ENCODE results near the gene TMEM116.
"Not testable (repeated sequence)": the region's sequence is repeated elsewhere in the genome, so short reads cannot be mapped to it uniquely, and the experiment has no call there.

Gene TMEM116

DNA sequence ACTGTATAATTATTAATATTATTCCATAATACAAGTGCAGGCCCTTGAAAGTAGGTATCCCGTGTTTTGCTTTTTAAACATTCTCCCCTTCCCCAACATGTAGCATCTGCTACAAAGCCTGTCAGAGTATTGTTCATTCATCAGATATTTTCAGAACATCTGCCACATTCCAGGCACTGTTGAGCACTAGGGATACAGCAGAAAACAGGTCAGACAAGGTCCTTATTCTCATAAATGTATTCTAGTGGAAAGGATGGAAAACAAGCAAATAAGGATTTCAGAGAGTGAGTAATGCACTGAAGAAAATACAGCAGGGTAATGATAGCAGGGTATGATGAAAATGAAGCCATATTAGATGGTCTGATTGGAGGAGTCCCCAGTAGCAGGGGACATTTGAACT is 4.1 kb upstream of the TMEM116 start:
- Mint-ChIP-seq H3K4me3 (no peak overlapping the region), H3K27ac (no peak overlapping the region), H3K4me1 (peaks cover 69% of the 10 kb centered on the region), H3K9me3 (peaks cover 9% of the 10 kb centered on the region), H3K27me3 (no peaks in the 10 kb centered on the region), H3K36me3 (peaks cover 24% of the 10 kb centered on the region)

DNA sequence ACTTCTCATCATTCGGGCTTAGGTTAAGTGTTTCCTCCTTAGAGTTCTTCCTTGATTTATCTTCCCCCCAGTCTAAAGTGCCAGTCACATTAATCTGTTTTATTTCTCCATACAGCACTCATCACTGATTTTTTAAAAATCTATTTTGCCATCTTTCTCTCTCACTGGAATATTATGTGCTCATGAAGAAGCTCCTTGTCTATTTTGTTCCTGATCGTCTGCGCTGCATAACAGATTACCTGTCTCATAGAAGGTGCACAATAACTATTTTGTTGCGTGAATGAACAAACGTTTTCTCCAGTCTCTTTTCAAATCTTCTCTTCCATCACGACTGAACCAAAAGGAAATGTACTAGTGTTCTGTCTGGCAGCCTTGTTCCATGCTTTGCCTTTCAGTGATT is 3.0 kb upstream of the TMEM116 start:
- Mint-ChIP-seq H3K27me3 (no peaks in the 10 kb centered on the region), H3K4me3 (peak overlapping the region; percentile 81), H3K36me3 (peaks cover 27% of the 10 kb centered on the region), H3K4me1 (peaks cover 74% of the 10 kb centered on the region), H3K9me3 (peaks cover 9% of the 10 kb centered on the region), H3K27ac (peak overlapping the region; percentile 76)

DNA sequence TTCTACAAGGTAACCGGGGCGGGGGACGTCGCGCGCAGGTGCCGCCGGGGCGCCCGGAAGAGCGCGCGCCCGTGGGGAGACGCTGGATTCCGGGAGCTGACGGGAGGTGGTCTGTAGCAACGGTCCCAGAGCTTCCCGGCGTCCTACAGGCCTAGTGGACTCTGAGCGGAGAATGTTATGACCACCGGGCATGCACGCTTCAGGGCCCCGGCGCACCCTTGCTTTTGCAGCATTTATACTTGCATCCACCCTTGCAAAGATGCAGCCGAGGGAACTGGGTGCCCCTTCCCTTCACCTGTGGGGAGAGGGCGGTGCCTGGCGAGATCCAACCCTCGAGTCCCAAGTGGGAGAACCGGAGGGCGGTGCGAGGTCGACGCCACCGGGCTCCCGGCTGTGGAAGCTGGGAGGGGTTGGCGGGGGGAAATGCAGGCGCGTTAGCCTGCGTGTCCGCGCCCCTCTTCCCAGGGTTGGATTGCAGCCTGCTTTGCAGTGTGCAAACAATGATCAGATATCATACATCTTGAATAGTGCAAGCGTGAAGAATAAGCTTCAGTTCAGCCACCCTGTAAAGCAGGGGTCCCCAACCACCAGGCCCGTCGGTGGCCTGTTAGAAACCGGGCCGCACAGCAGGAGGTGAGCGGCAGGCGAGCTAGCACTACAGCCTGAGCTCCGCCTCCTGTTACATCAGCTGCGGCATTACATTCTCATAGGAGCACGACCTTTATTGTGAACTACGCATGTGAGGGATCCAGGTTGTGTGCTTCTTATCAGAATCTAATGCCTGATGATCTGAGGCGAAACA is 837 bp upstream of the TMEM116 start:
- Mint-ChIP-seq H3K9me3 (peaks cover 9% of the 10 kb centered on the region), H3K4me1 (peaks cover 68% of the 10 kb centered on the region), H3K4me3 (peak overlapping the region; percentile 87), H3K27ac (peak overlapping the region; percentile 93), H3K27me3 (no peaks in the 10 kb centered on the region), H3K36me3 (peaks cover 29% of the 10 kb centered on the region)

DNA sequence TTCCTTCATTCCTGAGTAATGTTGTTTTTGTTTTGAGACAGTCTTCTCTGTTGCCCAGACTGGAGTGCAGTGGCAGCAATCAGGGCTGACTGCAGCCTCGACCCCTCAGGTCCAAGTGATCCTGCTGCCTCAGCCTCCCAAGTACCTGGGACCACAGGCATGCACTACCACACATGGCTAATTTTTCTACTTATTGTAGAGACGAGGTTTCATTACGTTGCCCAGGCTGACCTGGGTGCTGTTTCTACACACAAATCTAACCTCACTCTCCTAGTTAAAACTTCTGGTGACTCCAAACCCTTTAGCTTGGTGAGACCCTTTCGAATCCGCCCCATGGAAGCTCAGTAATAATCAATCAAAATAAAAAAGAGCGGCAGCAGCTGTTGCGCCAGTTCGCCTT is 1.3 kb downstream of the TMEM116 start:
- Mint-ChIP-seq H3K27me3 (no peaks in the 10 kb centered on the region), H3K4me1 (peaks cover 52% of the 10 kb centered on the region), H3K4me3 (peak overlapping the region; percentile 87), H3K27ac (peak overlapping the region; percentile 99), H3K36me3 (peaks cover 25% of the 10 kb centered on the region), H3K9me3 (peaks cover 9% of the 10 kb centered on the region)

DNA sequence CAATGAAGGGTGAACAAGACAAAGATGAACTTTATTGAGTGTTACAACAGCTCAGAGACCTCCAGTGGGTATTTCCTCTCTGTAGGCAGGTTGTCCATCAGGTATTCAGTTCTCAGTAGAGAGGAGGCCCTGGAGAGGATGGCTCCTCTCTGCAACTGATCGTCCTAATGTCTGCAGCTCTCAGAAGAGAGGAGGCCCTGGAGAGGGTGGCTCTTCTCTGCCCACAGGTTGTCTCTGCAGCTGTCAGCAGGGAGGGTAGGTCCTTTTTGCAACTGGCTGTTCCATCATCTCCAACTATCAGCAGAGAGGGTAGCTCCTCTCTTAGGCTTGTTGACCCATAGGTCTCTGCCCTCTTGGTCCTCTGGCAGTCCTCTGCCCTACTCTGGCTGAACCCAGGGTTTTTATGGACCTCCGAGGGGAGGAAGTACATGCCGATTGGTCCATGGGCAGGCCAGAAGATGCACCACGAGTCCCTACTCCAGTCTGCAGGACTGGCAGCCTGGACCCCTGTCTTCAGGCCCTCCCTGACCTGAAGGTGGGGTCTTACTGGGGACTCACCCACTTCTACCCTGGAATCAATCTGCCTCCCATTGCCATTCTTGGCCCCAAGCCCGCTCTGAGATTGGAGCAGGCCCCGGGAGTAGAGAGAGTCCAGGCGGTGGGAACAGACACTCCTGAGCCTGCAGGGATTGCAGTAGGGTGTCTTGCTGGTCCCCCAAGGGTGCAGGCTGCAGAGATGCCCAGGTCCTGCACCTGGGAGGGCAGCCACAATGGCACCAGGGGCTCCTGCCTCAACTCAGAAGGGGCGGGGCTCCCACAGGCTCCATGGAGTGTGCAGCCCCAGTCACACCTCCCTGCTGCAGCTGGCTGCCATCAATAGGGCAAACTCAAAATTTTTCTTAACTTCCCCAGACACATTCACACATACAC is 2.3 kb downstream of the TMEM116 start:
- Mint-ChIP-seq H3K9me3 (peaks cover 2% of the 10 kb centered on the region), H3K36me3 (peaks cover 17% of the 10 kb centered on the region), H3K4me3 (peak overlapping the region; percentile 87), H3K27me3 (no peaks in the 10 kb centered on the region), H3K27ac (peak overlapping the region; percentile 99), H3K4me1 (peaks cover 52% of the 10 kb centered on the region)

DNA sequence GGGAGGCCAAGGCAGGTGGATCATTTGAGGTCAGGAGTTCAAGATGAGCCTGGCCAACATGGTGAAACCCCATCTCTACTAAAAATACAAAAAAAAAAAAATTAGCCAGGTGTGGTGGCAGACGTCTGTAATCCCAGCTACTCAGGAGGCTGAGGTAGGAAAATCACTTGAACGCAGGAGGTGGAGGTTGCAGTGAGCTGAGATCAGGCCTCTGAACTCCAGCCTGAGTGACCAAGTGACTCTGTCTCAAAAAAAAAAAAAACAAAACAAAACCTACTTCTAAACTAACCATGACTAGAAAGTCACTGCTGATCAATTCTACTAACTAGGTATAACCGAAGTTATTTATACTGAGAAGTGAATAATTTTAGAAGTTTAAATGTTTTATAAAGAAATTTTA is 3.4 kb downstream of the TMEM116 start:
- peak overlapping the region; percentile 18 for H3K27ac Mint-ChIP-seq
- H3K4me1 Mint-ChIP-seq = peaks cover 54% of the 10 kb centered on the region
- H3K27me3 Mint-ChIP-seq, H3K4me3 Mint-ChIP-seq, H3K9me3 Mint-ChIP-seq: not testable (repeated sequence)
- H3K36me3 Mint-ChIP-seq = peaks cover 12% of the 10 kb centered on the region

DNA sequence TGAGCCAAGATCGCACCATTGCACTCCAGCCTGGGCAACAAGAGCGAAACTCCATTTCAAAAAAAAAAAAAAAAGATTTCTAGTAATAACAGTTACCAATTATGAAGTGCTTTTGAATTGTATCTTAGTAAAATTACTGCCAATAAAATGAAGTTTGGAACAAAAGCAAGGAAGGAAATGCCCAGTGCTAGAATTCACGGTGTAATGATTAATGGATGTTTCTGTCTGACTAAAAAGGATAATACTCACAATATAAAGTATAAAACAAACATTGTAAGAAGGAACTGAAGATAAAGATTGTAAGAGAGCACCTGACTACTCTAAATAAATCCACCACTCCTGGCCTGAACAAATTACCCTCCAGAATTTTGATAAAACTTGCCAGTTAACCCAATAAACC is 4.0 kb downstream of the TMEM116 start:
- peak overlapping the region; percentile 31 for H3K27ac Mint-ChIP-seq
- no peaks in the 10 kb centered on the region for H3K9me3 Mint-ChIP-seq

DNA sequence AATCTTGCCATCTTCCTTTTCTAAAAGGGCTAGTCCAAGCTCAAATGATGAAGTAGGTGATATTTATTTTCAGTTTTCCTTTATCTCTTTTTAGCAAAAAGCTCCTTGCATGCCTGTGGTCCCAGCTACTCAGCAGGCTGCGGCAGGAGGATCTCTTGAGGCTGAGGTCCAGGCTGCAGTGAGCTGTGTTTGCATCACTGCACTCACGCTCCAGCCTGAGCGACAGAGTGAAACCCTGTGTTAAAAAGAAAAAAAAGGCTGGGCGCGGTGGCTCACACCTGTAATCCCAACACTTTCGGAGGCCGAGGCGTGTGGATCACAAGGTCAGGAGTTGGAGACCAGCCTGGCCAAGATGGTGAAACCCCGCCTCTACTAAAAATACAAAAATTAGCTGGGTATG is 5.0 kb downstream of the TMEM116 start:
- Mint-ChIP-seq H3K27me3 (no peaks in the 10 kb centered on the region), H3K27ac (peak overlapping the region; percentile 78), H3K36me3 (peaks cover 8% of the 10 kb centered on the region), H3K9me3 (no peaks in the 10 kb centered on the region), H3K4me1 (peaks cover 51% of the 10 kb centered on the region), H3K4me3 (no peak overlapping the region)

More for the DNA sequence above, 4.0 kb downstream of the TMEM116 start:
- H3K4me3 Mint-ChIP-seq = no peak overlapping the region
- no peaks in the 10 kb centered on the region for H3K27me3 Mint-ChIP-seq
- H3K36me3 Mint-ChIP-seq = peaks cover 8% of the 10 kb centered on the region
- H3K4me1 Mint-ChIP-seq = peaks cover 49% of the 10 kb centered on the region

DNA sequence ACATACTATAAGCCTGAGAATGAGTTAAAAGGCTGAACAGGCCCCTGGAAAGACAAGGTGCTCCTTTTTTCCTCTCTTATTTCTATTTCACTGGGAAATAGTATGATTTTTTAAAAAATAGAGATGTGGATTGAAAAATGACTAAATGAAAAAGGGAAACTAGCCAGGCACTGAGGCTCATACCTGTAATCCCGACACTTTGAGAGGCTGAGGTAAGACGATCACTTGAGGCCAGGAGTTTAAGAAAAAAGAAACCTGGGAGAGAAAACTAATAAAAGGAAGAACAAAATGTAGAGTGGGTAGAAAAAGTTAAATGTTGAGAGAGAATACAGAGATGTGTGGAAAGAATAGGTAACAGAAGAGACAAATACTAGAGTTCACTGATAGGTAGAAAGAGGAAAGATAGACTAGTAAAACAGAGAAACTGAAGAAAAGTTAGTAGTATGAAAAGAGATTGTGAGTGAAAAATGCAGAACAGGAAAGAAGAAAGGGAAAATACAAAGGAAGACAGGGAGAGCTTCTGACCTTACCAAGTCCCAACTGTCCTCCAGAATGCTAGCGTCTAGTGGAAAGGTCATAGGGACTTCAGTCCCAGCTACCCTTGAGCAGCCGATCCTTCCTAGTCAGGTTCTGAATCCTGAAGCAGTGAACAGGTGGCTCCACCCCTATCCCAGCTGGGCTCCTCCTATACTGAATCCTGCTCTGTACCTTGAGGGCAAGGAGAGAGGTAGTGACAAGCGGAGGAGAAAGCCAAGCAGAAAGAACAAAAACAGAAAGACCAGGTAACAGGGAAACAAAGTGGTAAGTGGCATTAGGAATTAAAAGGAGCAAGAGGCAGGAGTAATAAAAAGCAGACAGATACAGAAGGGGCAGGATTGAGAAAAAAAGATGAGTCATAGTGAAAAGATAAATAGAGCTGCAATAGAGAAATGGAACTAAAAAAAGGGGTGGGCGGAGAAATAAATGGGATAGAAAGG is 7.3 kb downstream of the TMEM116 start:
- Mint-ChIP-seq H3K27me3 (no peaks in the 10 kb centered on the region), H3K27ac (peak overlapping the region; percentile 75), H3K9me3 (no peaks in the 10 kb centered on the region), H3K4me3 (no peak overlapping the region), H3K36me3 (peaks cover 6% of the 10 kb centered on the region), H3K4me1 (peaks cover 56% of the 10 kb centered on the region)

DNA sequence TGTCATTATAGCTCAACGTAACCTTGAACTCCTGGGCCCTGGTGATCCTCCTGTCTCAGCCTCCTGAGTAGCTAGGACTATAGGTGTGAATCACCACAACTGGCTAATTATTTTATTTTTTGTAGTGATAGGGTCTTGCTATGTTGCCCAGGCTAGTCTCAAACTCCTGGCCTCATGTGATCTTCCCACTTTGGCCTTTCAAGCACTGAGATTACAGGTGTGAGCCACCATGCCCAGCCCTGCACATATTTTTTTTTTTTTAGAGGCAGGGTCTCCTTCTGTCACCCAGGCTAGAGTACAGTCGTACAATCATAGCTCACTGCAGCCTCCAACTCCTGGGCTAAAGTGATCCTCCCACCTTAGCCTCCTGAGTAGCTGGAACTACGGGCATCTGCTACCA is 8.9 kb downstream of the TMEM116 start:
- Mint-ChIP-seq H3K4me1 (peaks cover 62% of the 10 kb centered on the region), H3K27me3 (no peaks in the 10 kb centered on the region), H3K9me3 (no peaks in the 10 kb centered on the region), H3K4me3 (no peak overlapping the region), H3K27ac (no peak overlapping the region), H3K36me3 (peaks cover 5% of the 10 kb centered on the region)

DNA sequence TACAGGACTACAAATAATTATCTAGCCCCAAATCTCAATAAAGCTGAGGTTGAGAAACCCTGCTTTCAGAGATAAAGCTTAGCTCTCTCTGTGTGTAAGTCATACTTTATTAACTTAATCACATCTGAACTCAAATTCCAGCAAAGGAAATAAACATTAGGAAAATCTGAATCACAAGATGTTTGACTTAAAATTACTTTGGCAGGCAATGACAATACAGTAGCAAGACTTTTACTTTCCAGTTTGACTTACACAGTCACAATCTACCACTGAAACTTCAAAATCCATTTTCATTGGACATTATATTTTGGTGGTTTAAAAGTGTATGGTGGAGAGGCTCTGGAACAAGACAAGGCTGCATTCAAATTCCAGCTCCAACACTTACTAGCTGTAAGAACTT is 11.4 kb downstream of the TMEM116 start:
- H3K36me3 Mint-ChIP-seq = peaks cover 5% of the 10 kb centered on the region
- peak overlapping the region; percentile 60 for H3K4me3 Mint-ChIP-seq
- no peaks in the 10 kb centered on the region for H3K9me3 Mint-ChIP-seq
- H3K27me3 Mint-ChIP-seq = no peaks in the 10 kb centered on the region
- peaks cover 82% of the 10 kb centered on the region for H3K4me1 Mint-ChIP-seq
- H3K27ac Mint-ChIP-seq = peak overlapping the region; percentile 94

DNA sequence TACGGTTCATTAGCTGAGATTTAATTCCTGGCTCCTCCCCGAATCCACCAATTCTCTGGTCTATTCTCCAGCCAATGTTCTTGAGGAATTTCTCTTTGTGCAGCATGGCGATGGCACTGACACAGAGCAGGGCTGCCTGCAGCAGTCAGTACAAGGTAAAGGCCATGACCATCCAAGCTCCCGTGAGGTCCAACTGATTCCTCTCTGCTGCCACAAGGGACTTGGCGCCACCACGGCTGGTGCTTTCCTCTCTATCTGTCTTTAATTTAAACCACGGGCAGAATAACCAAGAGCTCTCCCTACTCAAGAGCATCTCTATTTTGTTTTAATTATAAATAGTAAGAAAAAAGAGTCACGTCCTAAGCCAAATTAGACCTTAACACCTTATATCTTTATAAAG is 12.1 kb downstream of the TMEM116 start:
- Mint-ChIP-seq H3K27me3 (no peaks in the 10 kb centered on the region), H3K4me3 (peak overlapping the region; percentile 75), H3K36me3 (peaks cover 5% of the 10 kb centered on the region), H3K9me3 (no peaks in the 10 kb centered on the region), H3K4me1 (peaks cover 82% of the 10 kb centered on the region), H3K27ac (peak overlapping the region; percentile 98)

DNA sequence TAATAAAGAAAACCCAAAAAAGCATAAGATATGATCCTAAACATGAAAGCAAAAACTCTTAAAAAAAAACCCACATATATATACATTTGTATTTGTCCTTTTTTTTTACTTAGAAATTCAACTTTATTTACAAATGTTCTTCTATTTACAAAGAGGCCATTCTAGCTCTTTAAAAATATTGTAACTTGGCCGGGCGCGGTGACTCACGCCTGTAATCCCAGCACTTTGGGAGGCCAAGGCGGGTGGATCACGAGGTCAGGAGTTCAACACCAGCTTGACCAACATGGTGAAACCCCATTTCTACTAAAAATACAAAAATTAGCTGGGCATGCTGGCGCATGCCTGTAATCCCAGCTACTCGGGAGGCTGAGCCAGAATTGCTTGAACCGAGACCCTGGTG is 13.8 kb downstream of the TMEM116 start:
- not testable (repeated sequence) for H3K4me3 Mint-ChIP-seq, H3K9me3 Mint-ChIP-seq, H3K36me3 Mint-ChIP-seq, H3K27me3 Mint-ChIP-seq
- peaks cover 85% of the 10 kb centered on the region for H3K4me1 Mint-ChIP-seq
- peak overlapping the region; percentile 96 for H3K27ac Mint-ChIP-seq

DNA sequence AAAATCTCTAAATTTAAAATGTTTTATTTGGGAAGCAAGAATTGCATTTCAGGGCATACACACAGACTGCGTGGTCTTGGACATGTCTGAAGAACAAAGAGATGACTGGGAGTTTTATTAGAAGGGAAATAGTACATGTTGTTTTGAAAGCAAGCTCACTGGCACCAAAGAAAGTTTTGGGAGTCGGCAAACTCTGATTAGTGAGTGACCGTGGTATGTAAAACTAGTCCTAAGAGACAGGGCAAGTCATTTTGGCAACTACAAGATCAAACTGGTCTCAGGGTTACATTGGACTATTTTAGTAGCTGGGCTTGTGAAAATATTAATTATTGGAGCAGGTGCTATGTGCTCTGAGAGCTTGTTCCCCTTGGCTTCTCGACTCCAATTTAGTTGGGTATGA is 14.9 kb downstream of the TMEM116 start:
- Mint-ChIP-seq H3K36me3 (peaks cover 5% of the 10 kb centered on the region), H3K4me1 (peaks cover 93% of the 10 kb centered on the region), H3K27me3 (no peaks in the 10 kb centered on the region), H3K27ac (peak overlapping the region; percentile 96), H3K4me3 (no peak overlapping the region), H3K9me3 (no peaks in the 10 kb centered on the region)

DNA sequence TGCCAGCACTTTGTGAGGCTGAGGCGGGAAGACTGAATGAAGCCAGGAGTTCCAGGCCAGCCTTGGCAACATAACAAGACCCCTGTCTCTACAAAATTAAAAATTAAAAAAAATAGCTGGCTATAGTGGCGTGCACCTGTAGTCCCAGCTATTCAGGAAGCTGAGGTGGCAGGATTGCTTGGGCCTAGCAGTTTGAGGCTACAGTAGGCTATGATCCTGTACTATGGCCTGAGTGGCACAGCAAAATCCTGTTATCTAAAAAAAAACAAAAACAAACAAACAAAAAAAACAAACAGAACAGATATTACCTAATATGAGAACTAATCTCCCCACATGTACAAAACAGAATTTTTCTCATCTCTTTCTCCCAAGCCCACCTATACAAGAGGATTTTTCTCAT is 15.7 kb downstream of the TMEM116 start:
- H3K4me3 Mint-ChIP-seq = no peak overlapping the region
- H3K36me3 Mint-ChIP-seq = peaks cover 3% of the 10 kb centered on the region
- H3K27me3 Mint-ChIP-seq = no peaks in the 10 kb centered on the region
- peaks cover 93% of the 10 kb centered on the region for H3K4me1 Mint-ChIP-seq
- no peaks in the 10 kb centered on the region for H3K9me3 Mint-ChIP-seq
- peak overlapping the region; percentile 83 for H3K27ac Mint-ChIP-seq

Data from activated naive CD4-positive, alpha-beta T cell treated with anti-CD3 and anti-CD28 coated beads, Interleukin-2, amount 50 U/mL, for 24 hours (primary cell).